ENCODE data around the gene WNT2B. TPM values are rescaled to one million over a fixed set of nuclear protein-coding genes. Genes with fewer than 3 reads are reported as not detected.

Gene WNT2B
- total RNA-seq, 1 donor from 2014 or later, result 33.5 TPM

DNA sequence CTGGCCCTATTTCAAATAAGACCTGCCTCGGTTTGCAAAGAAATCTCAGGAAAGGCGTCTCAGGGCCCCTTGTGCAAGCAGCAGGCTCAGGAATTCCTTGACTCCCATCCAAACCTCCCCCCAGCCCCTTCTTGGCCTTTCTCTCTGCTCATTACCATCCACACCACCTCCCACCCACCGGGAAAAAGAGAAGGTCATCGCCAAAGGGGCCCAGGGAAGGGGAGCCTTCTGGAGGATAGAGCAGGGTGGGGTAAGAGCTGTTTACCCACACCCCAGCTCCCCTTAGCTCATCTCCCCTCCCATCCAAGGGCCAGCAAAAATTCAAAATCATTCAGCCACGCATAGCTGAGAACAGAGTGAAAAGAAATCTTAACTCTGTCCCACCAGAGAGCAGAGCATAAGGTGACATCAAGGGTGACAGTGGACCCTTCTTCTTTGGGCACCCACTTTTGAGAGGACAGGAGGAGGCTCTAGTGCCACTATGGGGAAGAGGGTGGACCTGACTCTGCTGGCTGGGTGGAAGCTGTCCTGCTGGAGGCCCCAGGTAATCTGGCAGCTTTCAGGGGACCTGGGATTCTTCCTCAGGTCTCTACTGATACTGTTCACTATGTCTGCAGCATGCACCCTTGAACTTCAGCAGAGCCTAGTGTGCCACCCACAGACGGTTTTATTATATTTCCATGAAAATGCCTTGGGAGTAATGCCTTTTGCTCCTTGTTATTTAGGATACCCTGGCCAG, 3.9 kb upstream of the WNT2B start:
- DNase-seq (ENCODE audit: low read depth), result no peak

DNA sequence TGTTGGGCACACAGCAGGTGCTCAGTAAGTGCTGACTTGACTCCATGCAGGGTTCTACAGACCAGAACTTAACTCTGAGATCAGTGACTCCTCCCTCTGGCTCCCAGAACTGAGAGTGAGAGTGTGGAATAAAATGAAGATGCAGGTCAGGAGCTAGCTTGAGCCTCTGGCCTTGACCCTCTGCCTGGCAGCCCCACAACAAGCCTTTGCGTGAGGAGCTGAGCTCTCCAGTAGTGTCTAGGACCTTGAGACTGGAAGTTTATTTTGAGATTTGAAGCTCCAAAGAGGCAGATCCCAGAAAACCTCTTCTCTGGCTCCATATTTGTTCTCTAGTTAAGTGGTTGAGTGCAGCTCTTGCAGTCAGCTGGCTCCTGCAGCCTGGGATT, 3.4 kb upstream of the WNT2B start:
- DNase-seq (ENCODE audit: low read depth), result no peak

DNA sequence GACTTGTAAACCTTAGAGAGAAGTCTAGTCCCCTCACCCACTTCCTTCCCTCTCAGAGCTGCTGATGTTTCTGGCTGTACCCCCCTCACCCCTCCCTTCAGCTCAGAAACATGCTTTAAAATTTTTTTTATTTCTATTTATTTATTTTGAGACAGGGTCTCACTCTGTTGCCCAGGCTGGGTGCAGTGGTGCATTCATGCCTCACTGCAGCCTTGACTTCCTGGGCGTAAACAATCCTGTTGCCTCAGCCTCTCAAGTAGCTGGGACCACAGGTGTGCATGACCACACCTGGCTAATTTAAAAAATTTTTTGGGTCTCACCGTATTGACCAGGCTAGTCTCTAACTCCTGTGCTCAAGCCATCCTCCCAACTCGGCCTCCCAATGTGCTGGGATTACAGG, 2.9 kb upstream of the WNT2B start:
- DNase-seq (ENCODE audit: low read depth), result no peak

DNA sequence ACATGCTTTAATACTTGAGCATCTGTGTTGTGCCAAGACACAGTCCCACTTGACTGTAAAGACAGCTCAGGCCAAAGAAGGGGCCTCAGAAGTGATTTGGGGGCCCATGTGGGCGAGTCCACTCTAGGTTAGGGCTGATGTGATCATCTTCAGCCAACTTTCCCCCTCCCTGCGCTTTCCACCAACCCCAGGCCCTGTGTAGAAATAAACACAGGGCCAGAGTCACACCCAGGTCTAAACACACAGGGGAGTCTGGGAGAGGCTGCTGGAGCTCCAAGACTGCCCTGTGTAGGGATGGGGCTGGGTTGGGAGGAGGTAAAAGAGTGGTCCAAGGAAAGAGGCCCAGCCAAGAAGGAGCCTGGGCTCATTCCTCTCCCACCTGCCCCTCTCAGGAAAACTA, 2.5 kb upstream of the WNT2B start:
- no peak for DNase-seq (ENCODE audit: low read depth)

DNA sequence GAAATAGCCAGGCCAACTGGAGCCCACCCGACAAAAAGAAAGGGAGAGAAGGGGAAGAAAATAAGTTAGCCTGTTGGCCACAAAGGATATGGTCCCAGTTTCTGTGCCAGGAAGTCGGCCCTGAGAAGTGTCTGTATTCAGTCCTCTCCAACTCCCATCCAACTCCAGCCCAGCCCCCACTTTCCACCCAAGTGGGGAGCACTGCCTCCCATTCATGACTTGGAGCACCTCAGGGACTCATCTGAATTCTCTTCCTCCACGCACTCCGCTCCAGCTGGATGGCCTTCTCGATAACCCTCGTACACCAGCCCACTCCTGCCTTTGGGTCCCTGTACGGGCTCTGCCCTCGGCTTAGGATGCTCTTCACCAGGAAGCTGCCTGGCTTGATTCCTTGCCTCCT, 2.0 kb upstream of the WNT2B start:
- no peak for DNase-seq (ENCODE audit: low read depth)

DNA sequence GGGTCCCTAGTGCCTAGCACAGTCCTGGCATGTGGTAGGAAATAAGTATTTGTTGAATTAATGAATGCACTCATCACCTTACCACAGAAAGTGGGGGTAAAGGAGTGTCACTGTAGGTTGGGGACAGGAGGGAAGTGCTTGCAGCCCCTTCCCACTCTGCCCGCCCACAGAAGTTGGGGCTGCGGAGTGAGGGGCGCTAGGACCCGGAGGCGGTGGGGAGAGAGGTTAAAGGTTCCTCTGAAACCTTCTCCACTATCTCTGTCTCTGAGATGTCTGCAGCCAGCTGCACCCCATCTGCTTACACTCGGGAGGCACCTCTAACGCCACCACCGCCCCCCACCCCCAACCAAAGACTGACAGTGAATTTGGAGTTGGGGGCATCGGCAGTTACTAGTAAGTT, 1.4 kb upstream of the WNT2B start:
- DNase-seq (ENCODE audit: low read depth), result no peak

DNA sequence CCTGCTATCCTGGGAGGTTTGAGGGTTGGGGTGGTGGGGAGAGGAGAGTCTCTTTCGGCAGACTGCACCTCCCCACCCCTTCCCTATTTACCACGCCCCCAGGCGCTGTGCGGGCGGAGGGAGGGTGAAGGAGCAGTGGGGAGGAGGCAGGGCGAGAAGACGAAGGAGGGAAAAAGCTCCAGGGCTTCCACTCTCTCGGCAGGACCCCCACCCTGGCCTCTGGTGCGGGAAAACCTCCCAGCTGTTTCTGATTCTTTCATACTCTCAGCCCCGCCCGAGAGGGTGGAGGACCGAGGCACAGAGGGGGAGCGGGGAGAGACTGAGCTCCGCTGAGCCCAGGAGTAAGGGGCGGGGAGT, 866 bp upstream of the WNT2B start:
- DNase-seq (ENCODE audit: low read depth), result no peak

DNA sequence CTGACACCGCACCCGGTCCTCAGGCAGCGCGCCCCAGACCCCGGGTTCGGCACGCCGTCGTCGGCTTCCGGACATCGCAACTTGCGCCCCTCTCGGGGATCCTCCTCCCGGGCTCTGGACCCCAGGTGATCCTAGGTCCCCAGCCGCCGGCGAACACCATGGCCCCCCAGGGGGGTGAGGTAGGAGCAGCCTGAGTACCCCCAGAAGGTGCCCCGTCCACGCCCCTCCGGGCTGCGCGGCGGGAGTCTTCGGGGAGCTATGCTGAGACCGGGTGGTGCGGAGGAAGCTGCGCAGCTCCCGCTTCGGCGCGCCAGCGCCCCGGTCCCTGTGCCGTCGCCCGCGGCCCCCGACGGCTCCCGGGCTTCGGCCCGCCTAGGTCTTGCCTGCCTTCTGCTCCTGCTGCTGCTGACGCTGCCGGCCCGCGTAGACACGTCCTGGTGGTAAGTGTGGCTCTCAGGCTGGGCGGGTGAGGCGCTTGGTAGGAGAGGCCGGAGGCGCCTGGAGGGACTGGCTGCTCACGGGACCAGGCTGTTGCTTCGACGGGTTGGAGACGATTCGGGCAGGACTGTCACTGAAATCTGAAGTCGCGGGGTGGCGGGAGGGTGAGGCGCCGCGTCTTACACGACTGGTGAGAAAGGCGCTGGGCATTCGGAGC, 367 bp downstream of the WNT2B start:
- DNase-seq (ENCODE audit: low read depth), result no peak

DNA sequence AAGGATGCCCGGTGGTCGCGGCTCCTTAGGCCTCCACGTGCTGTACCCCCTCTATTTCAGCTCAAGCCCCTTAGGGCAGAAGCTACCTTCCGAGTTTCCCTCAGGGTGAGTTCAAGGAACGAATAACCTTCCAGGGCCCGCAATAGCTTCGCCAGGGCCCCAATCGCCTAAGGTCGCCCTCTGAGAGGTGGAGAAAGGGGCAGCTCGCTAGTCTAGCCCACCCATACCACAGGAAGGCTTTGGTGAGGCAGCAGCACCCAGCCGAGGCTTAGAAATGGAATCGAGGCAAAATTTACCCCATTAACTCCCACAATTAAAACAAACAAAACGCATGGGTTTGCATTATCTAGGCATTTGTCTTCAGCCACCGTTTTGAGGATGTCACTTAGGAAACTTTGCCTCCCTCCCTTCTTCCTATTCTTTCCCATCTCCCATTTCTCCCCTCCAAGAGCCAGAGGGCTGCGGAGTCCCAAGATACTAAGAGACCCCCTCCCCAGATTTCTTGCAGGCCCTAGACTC, 954 bp downstream of the WNT2B start:
- no peak for DNase-seq (ENCODE audit: low read depth)

DNA sequence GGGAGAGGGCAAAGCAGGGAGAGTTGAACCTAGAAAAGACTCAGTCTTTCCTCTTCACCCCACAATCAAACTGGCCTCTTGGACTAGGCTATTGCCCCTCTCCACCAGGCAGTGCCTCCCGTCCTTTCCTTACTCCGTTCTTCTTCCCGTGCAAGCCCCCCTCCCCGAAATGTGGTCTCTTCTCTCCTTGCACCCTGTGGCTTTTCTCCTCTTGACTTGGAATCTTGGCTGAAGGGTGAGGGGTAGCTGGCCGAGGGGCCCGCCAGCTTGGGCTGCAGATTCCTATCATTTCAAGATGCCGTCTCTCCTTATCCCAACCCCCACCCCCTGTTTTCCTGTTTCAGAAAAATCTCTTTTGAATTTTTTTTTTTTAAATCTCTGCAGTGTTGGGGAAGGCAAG, 1.6 kb downstream of the WNT2B start:
- no peak for DNase-seq (ENCODE audit: low read depth)

DNA sequence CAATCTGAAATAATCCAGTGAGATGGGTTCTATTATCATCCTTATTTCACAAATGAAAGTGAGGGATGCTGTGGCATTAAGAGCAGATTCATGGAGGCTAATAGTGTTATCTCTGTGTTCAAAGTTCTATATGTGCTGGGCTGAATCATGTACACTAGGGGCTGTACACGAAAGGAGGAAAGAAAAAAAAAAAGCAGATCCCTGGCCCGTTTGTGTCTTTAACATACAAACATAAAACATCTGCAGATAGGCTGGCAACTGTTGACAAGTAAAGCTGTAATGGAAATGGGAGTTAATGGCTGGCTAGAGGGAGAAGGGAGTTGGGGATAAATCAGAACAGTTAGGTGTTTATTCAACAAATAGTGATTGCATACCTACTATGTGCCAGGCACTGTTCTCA, 3.1 kb downstream of the WNT2B start:
- DNase-seq (ENCODE audit: low read depth), result no peak

DNA sequence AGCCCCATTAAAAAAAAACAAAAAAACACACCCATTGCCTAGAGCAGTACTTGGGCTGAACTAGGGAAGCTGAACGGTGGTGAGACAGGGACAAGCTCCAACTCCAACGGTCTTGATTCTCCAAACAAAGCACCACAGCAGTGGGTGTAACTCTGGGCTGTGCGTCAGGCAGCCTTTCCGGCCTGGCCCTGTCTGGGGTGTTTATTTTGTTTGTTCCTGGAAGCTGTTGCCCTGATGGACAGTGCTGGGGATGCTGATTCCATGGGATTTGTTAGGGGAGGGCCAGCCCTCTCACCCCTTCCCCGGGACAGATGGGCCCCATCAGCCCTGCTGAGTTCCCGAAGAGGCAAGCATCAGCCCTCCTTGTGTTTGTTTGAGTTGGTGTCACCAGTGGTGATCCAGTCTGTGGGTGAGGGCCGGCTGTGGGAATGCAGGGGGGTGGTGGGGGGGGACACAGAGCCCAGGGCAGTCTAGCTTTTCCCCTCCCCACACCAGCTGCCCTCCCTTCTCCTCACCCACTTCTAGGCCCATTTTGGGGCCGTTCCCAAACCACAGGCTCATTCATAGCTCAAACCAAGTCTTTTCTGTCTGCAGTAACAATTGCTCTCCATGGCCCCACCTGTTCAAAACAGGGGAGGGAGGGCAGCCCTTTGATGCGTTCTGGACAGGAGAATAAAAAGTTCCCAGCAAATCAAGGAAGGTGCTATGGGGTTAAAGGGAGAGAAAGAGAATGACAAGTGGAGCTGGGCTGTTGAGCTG, 4.5 kb downstream of the WNT2B start:
- DNase-seq (ENCODE audit: low read depth), result no peak

DNA sequence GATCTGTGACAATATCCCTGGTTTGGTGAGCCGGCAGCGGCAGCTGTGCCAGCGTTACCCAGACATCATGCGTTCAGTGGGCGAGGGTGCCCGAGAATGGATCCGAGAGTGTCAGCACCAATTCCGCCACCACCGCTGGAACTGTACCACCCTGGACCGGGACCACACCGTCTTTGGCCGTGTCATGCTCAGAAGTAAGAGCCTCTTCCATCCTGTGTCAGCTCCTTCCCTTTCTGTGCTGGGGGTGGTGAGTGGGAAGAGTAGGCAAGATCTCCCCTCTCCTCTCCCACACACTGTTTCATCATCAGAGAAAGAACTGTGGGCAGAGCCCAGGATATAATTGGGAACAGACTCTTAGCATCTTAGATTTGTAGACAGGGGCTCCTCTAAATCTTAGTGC, 6.1 kb downstream of the WNT2B start:
- DNase-seq (ENCODE audit: low read depth), result no peak

DNA sequence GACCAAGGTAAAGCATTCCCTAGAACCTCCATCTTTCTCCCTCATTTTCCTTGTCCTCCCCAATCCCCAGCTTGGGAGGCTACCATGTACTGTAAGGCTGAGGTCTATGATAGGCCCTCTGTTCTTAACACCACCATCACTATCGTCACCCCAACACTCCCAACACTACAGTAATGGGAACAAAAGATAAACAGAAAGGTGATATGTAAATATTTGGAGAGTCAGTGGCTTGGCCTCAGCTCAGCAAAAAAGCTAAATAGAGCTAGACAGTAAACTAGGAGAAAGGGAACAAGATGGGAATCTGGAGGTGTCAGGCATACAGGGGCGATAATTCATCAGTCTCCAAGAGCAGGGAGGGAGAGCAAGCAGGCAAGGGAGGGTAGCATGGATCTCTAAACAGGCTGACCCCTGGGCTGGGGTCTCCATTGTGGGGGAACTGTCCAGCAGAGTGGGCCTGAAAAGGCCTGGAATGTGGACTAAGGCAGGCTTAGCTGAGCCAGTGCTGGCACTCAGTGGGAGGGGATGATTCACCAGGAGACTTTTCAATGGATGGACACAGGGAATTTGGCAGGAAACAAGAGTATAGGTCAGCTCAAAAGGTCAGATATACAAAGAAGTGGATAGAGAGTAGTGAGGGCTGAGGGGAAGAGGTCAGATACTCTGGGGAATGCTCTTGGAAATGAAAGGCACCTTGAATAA, 6.7 kb downstream of the WNT2B start:
- peak; percentile 93 for DNase-seq (ENCODE audit: low read depth)

DNA sequence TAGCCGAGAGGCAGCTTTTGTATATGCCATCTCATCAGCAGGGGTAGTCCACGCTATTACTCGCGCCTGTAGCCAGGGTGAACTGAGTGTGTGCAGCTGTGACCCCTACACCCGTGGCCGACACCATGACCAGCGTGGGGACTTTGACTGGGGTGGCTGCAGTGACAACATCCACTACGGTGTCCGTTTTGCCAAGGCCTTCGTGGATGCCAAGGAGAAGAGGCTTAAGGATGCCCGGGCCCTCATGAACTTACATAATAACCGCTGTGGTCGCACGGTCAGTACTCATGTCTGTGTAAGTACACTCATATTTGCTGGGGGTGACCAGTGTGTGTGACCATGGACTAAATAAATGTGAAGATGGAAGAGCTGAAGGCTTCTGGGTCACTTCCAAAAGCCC, 7.4 kb downstream of the WNT2B start:
- DNase-seq (ENCODE audit: low read depth), result no peak

DNA sequence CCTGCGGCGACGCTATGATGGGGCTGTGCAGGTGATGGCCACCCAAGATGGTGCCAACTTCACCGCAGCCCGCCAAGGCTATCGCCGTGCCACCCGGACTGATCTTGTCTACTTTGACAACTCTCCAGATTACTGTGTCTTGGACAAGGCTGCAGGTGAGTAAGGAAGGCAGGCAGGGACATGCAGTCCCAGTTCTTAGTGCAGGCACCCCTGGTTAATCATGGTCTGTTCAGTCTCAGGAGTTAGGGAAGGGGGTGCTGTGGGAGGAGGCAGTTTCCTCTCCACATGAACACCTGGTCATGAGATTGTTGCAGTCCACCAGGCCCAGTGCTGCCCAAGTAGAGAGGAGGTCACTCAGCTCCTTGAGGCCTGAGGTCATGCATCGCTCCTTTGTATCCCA, 8.5 kb downstream of the WNT2B start:
- no peak for DNase-seq (ENCODE audit: low read depth)

DNA sequence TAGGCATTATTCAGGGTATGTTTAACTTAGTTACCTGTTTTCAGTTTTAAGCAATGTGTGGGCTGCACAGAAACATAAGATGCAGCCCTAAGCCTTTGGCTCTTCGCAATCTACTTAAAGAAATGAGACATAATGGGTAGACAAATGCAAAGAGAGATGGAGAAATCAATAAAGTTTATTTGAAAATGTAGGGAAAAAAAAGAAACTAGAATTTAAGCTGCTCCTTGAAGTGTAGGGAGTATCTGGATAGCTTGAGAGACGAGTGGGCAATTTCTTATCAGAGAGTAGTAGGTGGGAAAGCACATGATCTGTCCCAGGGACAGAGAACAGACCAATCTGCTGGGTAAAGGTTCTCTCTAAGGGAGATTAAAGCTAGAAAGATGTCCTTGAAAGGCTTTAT, 8.9 kb downstream of the WNT2B start:
- DNase-seq (ENCODE audit: low read depth), result no peak

DNA sequence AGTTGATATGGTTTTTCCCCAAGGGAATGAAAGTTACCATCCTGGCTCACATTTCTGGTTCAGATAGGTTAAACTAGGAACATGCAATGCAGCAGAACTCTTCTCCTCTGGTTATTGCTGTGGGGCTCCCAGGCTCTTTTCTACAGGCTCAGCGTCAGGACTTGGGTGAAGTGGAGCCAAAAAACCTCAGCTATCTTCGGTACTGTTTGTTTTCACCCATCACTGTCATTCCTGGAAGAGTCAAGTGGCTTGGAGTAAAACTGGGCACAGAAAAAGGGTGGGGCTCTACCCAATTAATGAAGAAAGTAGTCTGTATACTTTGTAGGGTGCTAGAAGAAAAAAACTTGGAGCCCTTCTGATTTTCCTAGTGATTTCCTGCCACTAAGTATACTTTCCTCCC, 9.4 kb downstream of the WNT2B start:
- DNase-seq (ENCODE audit: low read depth), result no peak

DNA sequence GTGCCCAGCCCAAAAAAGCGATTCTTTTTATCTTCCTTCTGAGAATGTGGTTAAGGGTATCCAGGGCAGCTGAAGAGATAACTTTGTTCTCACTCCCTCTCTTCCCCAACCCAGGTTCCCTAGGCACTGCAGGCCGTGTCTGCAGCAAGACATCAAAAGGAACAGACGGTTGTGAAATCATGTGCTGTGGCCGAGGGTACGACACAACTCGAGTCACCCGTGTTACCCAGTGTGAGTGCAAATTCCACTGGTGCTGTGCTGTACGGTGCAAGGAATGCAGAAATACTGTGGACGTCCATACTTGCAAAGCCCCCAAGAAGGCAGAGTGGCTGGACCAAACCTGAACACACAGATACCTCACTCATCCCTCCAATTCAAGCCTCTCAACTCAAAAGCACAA, 11.4 kb downstream of the WNT2B start:
- no peak for DNase-seq (ENCODE audit: low read depth)

DNA sequence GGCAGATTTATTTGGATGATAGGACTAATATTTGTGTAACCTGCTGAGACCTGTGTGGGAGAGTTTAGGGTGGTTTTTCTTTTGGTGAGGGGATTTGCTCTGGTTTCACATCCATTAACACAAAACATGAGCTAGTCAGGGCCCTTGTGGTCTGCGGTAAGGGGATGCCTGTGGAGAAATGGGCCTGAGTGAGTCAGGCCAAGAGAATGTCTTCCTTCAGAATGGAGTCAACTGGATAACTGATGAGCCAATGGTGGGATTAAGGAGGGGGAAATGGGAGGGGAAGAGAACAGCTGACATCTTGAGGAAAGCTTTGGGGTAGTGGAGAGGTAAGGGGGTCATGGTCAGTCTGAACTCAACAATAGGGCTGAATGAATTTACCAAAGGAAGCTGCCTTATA, 13.9 kb downstream of the WNT2B start:
- peak; percentile 96 for DNase-seq (ENCODE audit: low read depth)

DNA sequence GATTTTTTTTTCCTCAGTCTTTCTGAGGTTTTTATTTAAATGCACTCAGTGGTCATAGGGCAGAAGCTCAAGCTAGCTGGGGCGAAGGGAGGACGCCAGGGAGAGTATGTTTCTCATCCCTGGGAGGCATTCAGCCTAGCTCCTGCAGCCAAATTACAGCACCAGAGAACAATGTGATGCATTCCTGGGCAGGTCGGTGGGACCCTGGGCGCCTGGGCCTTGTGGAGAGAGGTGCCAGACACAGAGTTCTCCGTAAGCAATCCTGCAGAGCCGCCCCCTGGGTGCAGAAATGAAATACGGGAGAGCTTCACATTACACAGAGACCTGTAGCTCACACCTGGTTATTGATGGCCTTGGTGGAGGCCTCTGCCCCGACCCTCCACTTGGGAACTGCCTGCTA, 15.5 kb downstream of the WNT2B start:
- peak; percentile 85 for DNase-seq (ENCODE audit: low read depth)

DNA sequence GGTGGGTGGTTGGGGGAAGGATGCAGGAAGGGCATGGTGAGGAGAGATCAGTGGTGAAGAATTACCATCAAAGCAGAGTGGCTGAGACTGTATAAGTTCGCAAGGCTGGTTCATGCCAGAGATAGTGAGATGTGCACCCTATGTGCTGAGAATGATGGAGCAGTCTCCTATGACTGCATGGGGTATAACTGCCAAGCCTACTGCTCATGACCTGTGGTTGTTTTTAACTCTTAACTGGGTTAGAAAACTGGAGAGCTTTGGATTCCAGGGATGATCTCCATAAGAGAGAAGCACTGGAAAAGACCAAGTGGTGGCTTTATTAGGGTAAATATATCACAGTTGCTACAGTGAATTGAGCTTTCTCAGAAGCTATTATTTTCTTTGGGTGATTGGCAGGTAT, 16.2 kb downstream of the WNT2B start:
- DNase-seq (ENCODE audit: low read depth), result no peak

All from renal cortical epithelial cell (primary cell).